SU-DHL-6 (cell line): ENCODE data around the gene SPCS1.

ENCODE experiments used
- EZH2phosphoT487 ChIP-seq: fragments of 200-600 bp; sonication (generic), shearing (Covaris generic); conservative IDR thresholded peaks from 2 replicates; pipeline ENCODE4 v1.6.1; 2018; ENCODE audit warnings: mild to moderate bottlenecking, antibody characterized with exemption, low read length, moderate library complexity, mixed read lengths
- TF ChIP-seq, protein P1 (sequence below): fragments of 200-600 bp; sonication (generic); IDR thresholded peaks from one replicate; pipeline ENCODE4 v1.5.1; 2017; ENCODE audit warnings: antibody characterized with exemption, mild to moderate bottlenecking, low read length, moderate library complexity; ENCODE audit not compliant: insufficient read depth, poor library complexity, severe bottlenecking

DNA sequence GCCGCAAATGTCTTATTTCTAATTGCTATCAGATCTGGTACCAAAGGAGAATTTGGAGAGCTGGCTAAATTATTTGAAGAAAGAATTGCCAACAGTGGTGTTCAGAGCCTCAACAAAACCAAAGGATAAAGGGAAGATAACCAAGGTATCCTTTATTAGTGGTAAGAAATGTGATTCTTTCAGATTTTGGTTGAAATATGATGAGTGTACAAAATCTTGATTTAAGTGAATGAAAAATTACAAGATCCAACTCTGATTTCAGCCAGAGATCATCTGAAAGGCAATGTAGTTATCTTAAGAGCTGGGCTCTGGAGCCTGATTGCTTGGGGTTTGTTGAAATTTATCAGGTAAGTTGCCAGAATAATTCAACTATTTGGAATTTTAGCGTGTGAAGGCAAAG, 15.3 kb upstream of the SPCS1 start:
- TF ChIP-seq, protein P1, sequence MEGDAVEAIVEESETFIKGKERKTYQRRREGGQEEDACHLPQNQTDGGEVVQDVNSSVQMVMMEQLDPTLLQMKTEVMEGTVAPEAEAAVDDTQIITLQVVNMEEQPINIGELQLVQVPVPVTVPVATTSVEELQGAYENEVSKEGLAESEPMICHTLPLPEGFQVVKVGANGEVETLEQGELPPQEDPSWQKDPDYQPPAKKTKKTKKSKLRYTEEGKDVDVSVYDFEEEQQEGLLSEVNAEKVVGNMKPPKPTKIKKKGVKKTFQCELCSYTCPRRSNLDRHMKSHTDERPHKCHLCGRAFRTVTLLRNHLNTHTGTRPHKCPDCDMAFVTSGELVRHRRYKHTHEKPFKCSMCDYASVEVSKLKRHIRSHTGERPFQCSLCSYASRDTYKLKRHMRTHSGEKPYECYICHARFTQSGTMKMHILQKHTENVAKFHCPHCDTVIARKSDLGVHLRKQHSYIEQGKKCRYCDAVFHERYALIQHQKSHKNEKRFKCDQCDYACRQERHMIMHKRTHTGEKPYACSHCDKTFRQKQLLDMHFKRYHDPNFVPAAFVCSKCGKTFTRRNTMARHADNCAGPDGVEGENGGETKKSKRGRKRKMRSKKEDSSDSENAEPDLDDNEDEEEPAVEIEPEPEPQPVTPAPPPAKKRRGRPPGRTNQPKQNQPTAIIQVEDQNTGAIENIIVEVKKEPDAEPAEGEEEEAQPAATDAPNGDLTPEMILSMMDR = no peak
- TF ChIP-seq EZH2phosphoT487 = no peak
